ENCODE measurements around the gene AEBP2. TPM values are rescaled to one million over a fixed set of nuclear protein-coding genes. Genes with fewer than 3 reads are reported as not detected.

The AEBP2 gene
- total and polyA plus RNA-seq, 12 donors = 5.7 to 31.6 (median 28.2) TPM

DNA sequence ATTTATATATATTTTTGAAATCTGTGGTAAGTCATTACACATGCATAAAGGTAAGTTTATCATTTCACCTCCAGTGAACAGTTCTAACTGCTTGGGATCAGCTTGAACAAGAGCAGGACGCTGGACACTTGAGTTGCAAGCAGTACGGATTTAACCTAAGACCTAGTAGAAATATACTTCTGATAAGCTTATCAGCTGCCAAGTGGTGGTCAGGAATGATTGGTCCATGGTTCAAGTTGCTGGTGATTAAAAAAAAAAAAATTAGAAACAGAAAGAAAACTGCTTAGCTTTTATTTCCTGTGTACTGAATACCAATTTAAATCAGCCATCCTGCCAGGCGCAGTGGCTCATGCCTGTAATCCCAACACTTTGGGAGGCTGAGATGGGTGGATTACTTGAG is 88.6 kb downstream of the AEBP2 start:
- Histone ChIP-seq H3K9me3 (no peaks in the 10 kb centered on the region), H3K4me1 (peaks cover 0 to 14% (median 6%) of the 10 kb centered on the region in 9 donors), H3K4me3 (no peak overlapping the region), H3K27me3 (no peaks in the 10 kb centered on the region), H3K27ac (no peak overlapping the region), H3K36me3 (peaks cover 0 to 4% (median 0%) of the 10 kb centered on the region in 9 donors)
- DNase-seq (no peak), ATAC-seq (no peak)
- TF ChIP-seq, protein P1, sequence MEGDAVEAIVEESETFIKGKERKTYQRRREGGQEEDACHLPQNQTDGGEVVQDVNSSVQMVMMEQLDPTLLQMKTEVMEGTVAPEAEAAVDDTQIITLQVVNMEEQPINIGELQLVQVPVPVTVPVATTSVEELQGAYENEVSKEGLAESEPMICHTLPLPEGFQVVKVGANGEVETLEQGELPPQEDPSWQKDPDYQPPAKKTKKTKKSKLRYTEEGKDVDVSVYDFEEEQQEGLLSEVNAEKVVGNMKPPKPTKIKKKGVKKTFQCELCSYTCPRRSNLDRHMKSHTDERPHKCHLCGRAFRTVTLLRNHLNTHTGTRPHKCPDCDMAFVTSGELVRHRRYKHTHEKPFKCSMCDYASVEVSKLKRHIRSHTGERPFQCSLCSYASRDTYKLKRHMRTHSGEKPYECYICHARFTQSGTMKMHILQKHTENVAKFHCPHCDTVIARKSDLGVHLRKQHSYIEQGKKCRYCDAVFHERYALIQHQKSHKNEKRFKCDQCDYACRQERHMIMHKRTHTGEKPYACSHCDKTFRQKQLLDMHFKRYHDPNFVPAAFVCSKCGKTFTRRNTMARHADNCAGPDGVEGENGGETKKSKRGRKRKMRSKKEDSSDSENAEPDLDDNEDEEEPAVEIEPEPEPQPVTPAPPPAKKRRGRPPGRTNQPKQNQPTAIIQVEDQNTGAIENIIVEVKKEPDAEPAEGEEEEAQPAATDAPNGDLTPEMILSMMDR (IDR thresholded peaks at IDR 0.05) = no peak
- intact Hi-C loops (cut with DNase I) = no loop called here
- WGBS, 2 donors = 66 to 70% methylated on average over 3 of the region's 3 CpGs

DNA sequence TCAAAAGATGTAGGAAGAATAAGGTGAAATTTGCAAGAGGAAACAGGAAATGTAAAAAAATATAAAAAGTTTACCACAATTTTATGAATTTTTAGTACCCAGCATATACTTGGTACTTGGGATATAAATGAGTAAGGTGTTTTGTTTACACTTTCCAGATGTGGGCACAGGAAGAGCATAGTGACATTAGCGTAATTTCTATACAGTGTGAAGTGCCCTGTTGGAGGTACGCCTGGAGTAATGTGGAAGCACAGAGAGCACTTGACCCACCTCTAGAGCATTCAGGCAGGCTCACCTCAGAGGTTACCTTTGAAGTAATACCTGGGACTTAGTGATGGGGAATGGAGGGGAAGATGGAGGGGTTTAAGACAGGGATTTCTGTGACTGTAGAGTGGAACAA is 89.5 kb downstream of the AEBP2 start:
- Histone ChIP-seq H3K9me3 (no peaks in the 10 kb centered on the region), H3K27ac (no peak overlapping the region), H3K4me1 (peaks cover 0 to 14% (median 6%) of the 10 kb centered on the region in 9 donors), H3K36me3 (peaks cover 0 to 4% (median 0%) of the 10 kb centered on the region in 9 donors), H3K27me3 (no peaks in the 10 kb centered on the region), H3K4me3 (no peak overlapping the region)
- no peak for ATAC-seq
- no peak for DNase-seq
- TF ChIP-seq, protein P1 (IDR thresholded peaks at IDR 0.05) = no peak
- intact Hi-C loops (cut with DNase I) = no loop called here
- WGBS, 2 donors = 96 to 98% methylated on average over 2 of the region's 2 CpGs

DNA sequence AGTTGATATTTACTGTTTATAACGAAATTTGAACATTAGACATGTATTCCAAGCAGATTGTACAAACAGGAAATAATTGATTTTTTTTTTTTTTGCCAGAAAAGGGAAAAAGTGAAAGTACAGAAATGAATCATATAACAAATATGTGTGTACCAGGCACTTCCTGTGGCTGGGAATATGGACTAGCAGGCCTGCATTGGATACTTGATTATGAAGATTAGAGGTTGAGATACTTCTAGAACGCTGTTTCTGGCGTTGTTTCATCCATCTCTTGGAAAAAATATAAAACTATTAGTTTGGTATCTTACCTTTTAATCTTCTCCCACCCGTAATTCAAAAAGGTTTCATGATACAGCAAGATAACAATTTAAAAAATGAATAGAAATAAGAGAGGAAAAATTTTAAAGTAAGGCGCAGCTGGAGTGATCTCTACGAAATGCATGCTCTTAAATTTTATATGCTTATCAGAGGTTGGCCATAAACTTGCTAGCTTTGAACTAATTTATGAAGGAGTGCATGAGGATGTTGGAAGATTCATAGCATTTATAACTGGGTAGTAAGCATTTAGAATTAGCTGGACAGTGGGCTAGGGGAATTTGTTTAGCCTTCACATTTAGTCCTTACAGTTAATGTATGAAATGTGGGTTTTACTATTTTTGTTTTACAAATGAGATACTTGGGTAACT is 90.8 kb downstream of the AEBP2 start:
- WGBS, 2 donors = 72 to 82% methylated on average over 6 of the region's 6 CpGs
- no peak for DNase-seq
- TF ChIP-seq, protein P1 (IDR thresholded peaks at IDR 0.05) = no peak
- Histone ChIP-seq H3K9me3 (no peaks in the 10 kb centered on the region), H3K4me3 (no peak overlapping the region), H3K27ac (no peak overlapping the region), H3K36me3 (peaks cover 0 to 4% (median 0%) of the 10 kb centered on the region in 9 donors), H3K27me3 (no peaks in the 10 kb centered on the region), H3K4me1 (peaks cover 0 to 14% (median 6%) of the 10 kb centered on the region in 9 donors)
- no peak for ATAC-seq
- intact Hi-C loops (cut with DNase I) = no loop called here

DNA sequence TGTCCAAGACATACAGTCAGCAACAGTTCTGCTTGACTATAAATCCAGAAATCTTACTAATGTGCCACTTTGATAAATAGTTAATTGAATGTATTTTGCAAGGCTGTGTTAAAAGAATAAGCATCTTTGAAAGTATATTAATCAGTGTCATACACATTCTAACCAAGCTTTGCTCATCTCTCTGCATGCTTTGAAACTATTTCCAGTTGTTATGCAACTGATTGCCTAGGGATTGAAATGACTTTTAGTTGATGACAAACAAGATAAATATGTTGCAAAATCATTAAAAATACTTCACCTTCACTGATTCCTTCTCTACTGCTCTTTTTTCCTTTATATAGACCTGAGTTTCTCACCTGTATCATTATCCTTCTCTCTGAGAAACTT is 91.3 kb downstream of the AEBP2 start:
- H3K27ac ChIP-seq = no peak overlapping the region

More for the DNA sequence above, 91.3 kb downstream of the AEBP2 start:
- Histone ChIP-seq H3K36me3 (peaks cover 0 to 4% (median 0%) of the 10 kb centered on the region in 9 donors), H3K9me3 (peaks cover 0 to 5% (median 0%) of the 10 kb centered on the region in 11 donors), H3K4me3 (no peak overlapping the region), H3K27me3 (no peaks in the 10 kb centered on the region), H3K4me1 (peaks cover 0 to 14% (median 6%) of the 10 kb centered on the region in 9 donors)
- intact Hi-C loops (cut with DNase I) = no loop called here
- ATAC-seq (no peak), DNase-seq (no peak)
- TF ChIP-seq, protein P1 (IDR thresholded peaks at IDR 0.05) = no peak

All from heart right ventricle (tissue), 16 donors.